ENCODE results near the gene AKNA. TPM values are rescaled to one million over a fixed set of nuclear protein-coding genes. Genes with fewer than 3 reads are reported as not detected.

AKNA gene
- total and polyA plus RNA-seq, 4 donors: 29.5 to 79.5 (median 48.6) TPM

- 81 to 85% methylated on average over 5 of the region's 5 CpGs for WGBS, 2 donors
Observed at GRCh38 chr9:114430457-114430856, 42.7 kb upstream of the AKNA start.

DNA sequence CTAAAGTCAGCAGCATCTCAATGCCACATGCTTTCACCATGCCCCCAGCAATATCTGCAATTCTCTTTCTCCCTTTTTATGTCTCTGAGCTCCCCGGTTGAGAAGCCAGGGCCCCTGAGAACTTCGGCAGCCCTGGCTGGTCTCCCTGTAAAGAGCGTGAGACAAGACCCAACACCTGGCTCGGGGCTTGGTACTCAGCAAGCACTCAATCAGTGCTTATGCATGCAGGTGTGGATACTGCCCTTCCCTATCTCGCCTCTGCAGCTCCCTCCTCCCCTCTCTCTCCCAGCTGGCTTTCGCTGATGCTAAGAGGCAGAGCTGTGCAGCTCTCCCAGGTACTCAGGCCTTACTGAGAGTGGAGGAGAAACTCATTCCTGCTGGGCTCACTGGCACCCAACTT is 41.7 kb upstream of the AKNA start:
- no peak overlapping the region for H3K27ac ChIP-seq (ENCODE audit: low read depth in 1 of 2, low read length in 1 of 2)
- no peak for ATAC-seq (ENCODE audit: insufficient read depth, low FRiP score)
- H3K27me3 ChIP-seq (ENCODE audit: control insufficient read depth in 3 of 3, insufficient read depth in 3 of 3, low read length in 2 of 3): no peaks in the 10 kb centered on the region
- H3K9me3 ChIP-seq (ENCODE audit: control insufficient read depth in 4 of 4, insufficient read depth in 3 of 4, low read length in 3 of 4): no peaks in the 10 kb centered on the region
- TF ChIP-seq, protein P1, sequence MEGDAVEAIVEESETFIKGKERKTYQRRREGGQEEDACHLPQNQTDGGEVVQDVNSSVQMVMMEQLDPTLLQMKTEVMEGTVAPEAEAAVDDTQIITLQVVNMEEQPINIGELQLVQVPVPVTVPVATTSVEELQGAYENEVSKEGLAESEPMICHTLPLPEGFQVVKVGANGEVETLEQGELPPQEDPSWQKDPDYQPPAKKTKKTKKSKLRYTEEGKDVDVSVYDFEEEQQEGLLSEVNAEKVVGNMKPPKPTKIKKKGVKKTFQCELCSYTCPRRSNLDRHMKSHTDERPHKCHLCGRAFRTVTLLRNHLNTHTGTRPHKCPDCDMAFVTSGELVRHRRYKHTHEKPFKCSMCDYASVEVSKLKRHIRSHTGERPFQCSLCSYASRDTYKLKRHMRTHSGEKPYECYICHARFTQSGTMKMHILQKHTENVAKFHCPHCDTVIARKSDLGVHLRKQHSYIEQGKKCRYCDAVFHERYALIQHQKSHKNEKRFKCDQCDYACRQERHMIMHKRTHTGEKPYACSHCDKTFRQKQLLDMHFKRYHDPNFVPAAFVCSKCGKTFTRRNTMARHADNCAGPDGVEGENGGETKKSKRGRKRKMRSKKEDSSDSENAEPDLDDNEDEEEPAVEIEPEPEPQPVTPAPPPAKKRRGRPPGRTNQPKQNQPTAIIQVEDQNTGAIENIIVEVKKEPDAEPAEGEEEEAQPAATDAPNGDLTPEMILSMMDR (IDR thresholded peaks at IDR 0.05; ENCODE audit: control extremely low read depth, extremely low read depth): no peak
- 77 to 85% methylated on average over 6 of the region's 6 CpGs for WGBS, 2 donors
- no peak for DNase-seq
- no peak overlapping the region for H3K9ac ChIP-seq (ENCODE audit: insufficient read depth in 1 of 2, low read length in 2 of 2)
- no peaks in the 10 kb centered on the region for H3K4me1 ChIP-seq (ENCODE audit: control insufficient read depth in 5 of 5, insufficient read depth in 5 of 5, low read length in 5 of 5)
- H3K36me3 ChIP-seq (ENCODE audit: control insufficient read depth in 4 of 4, insufficient read depth in 4 of 4, low read length in 4 of 4): no peaks in the 10 kb centered on the region
- H3K4me3 ChIP-seq: no peak overlapping the region

More at GRCh38 chr9:114430457-114430856, 42.7 kb upstream of the AKNA start:
- Histone ChIP-seq H3K4me3 (no peak overlapping the region), H3K27ac (ENCODE audit: low read depth in 1 of 2, low read length in 1 of 2) (no peak overlapping the region), H3K36me3 (ENCODE audit: control insufficient read depth in 4 of 4, insufficient read depth in 4 of 4, low read length in 4 of 4) (no peaks in the 10 kb centered on the region), H3K9me3 (ENCODE audit: control insufficient read depth in 4 of 4, insufficient read depth in 3 of 4, low read length in 3 of 4) (no peaks in the 10 kb centered on the region), H3K4me1 (ENCODE audit: control insufficient read depth in 5 of 5, insufficient read depth in 5 of 5, low read length in 5 of 5) (peaks cover 0 to 2% (median 0%) of the 10 kb centered on the region in 5 donors), H3K27me3 (ENCODE audit: control insufficient read depth in 3 of 3, insufficient read depth in 3 of 3, low read length in 2 of 3) (no peaks in the 10 kb centered on the region), H3K9ac (ENCODE audit: insufficient read depth in 1 of 2, low read length in 2 of 2) (no peak overlapping the region)
- no peak for DNase-seq
- ATAC-seq (ENCODE audit: insufficient read depth, low FRiP score): no peak
- TF ChIP-seq, protein P1 (IDR thresholded peaks at IDR 0.05; ENCODE audit: control extremely low read depth, extremely low read depth): no peak

- H3K36me3 ChIP-seq (ENCODE audit: control insufficient read depth in 4 of 4, insufficient read depth in 4 of 4, low read length in 4 of 4): no peaks in the 10 kb centered on the region
- H3K4me1 ChIP-seq (ENCODE audit: control insufficient read depth in 5 of 5, insufficient read depth in 5 of 5, low read length in 5 of 5): no peaks in the 10 kb centered on the region
- no peak overlapping the region for H3K9ac ChIP-seq (ENCODE audit: insufficient read depth in 1 of 2, low read length in 2 of 2)
- ATAC-seq (ENCODE audit: insufficient read depth, low FRiP score) (no peak), DNase-seq (no peak)
- no peak overlapping the region for H3K27ac ChIP-seq (ENCODE audit: low read depth in 1 of 2, low read length in 1 of 2)
- TF ChIP-seq, protein P1 (IDR thresholded peaks at IDR 0.05; ENCODE audit: control extremely low read depth, extremely low read depth): no peak
- H3K27me3 ChIP-seq (ENCODE audit: control insufficient read depth in 3 of 3, insufficient read depth in 3 of 3, low read length in 2 of 3): no peaks in the 10 kb centered on the region
- 89 to 91% methylated on average over 8 of the region's 8 CpGs for WGBS, 2 donors
- peaks cover 0 to 3% (median 0%) of the 10 kb centered on the region in 4 donors for H3K9me3 ChIP-seq (ENCODE audit: control insufficient read depth in 4 of 4, insufficient read depth in 3 of 4, low read length in 3 of 4)
- no peak overlapping the region for H3K4me3 ChIP-seq
Observed at GRCh38 chr9:114428466-114428865, 40.7 kb upstream of the AKNA start.

GRCh38 chr9:114427644-114428043 is 39.9 kb upstream of the AKNA start:
- H3K27ac ChIP-seq (ENCODE audit: low read depth in 1 of 2, low read length in 1 of 2): no peak overlapping the region
- H3K4me3 ChIP-seq: no peak overlapping the region
- no peaks in the 10 kb centered on the region for H3K36me3 ChIP-seq (ENCODE audit: control insufficient read depth in 4 of 4, insufficient read depth in 4 of 4, low read length in 4 of 4)
- ATAC-seq (ENCODE audit: insufficient read depth, low FRiP score): no peak
- TF ChIP-seq, protein P1 (IDR thresholded peaks at IDR 0.05; ENCODE audit: control extremely low read depth, extremely low read depth): no peak
- H3K4me1 ChIP-seq (ENCODE audit: control insufficient read depth in 5 of 5, insufficient read depth in 5 of 5, low read length in 5 of 5): no peaks in the 10 kb centered on the region
- no peak overlapping the region for H3K9ac ChIP-seq (ENCODE audit: insufficient read depth in 1 of 2, low read length in 2 of 2)
- peaks cover 0 to 3% (median 0%) of the 10 kb centered on the region in 4 donors for H3K9me3 ChIP-seq (ENCODE audit: control insufficient read depth in 4 of 4, insufficient read depth in 3 of 4, low read length in 3 of 4)
- no peak for DNase-seq
- 95 to 97% methylated on average over 4 of the region's 4 CpGs for WGBS, 2 donors
- H3K27me3 ChIP-seq (ENCODE audit: control insufficient read depth in 3 of 3, insufficient read depth in 3 of 3, low read length in 2 of 3): no peaks in the 10 kb centered on the region

All from lung (tissue), 12 donors.